BE2C (cell line): ENCODE measurements around the gene HNRNPUL1.

Experiments used
- DNase-seq: peaks from one replicate; pipeline ENCODE4 v3.0.0-alpha.2; 2020
- H3K27me3 ChIP-seq: fragments of 250-450 bp; sonication (Bioruptor Pico); 2 replicates; pipeline ENCODE4 v1.5.1; 2020; ENCODE audit warnings: mild to moderate bottlenecking
- H3K36me3 ChIP-seq: fragments of 250-450 bp; sonication (Bioruptor Pico); 2 replicates; pipeline ENCODE4 v1.5.1; 2020; ENCODE audit warnings: mild to moderate bottlenecking
- H3K4me1 ChIP-seq: fragments of 250-450 bp; sonication (Bioruptor Pico); 2 replicates; pipeline ENCODE4 v1.5.1; 2020
- H3K4me3 ChIP-seq: 2 replicates; pipeline ENCODE4 v1.5.1; 2011; ENCODE audit warnings: low read depth, low read length
- H3K9me3 ChIP-seq: fragments of 250-450 bp; sonication (Bioruptor Pico); 2 replicates; pipeline ENCODE4 v1.5.1; 2020
- CTCF ChIP-seq: IDR thresholded peaks from 2 replicates; pipeline ENCODE4 v1.5.1; 2012; ENCODE audit warnings: mild to moderate bottlenecking, low read depth, low read length

Gene HNRNPUL1

GRCh38 chr19:41239961-41240574 lies 24.1 kb upstream of the HNRNPUL1 start:
- no peak overlapping the region for H3K4me3 ChIP-seq
- peaks cover 7% of the 10 kb centered on the region; the same call in 1 of the 2 replicates for H3K27me3 ChIP-seq
- no peaks in the 10 kb centered on the region for H3K36me3 ChIP-seq
- H3K9me3 ChIP-seq = no peaks in the 10 kb centered on the region
- H3K4me1 ChIP-seq = no peaks in the 10 kb centered on the region
- DNase-seq = no peak
- TF ChIP-seq CTCF = no peak

GRCh38 chr19:41241859-41242258 lies 22.3 kb upstream of the HNRNPUL1 start:
- peaks cover 7% of the 10 kb centered on the region; the same call in 1 of the 2 replicates for H3K27me3 ChIP-seq
- no peaks in the 10 kb centered on the region for H3K9me3 ChIP-seq
- no peak for TF ChIP-seq CTCF
- DNase-seq = no peak
- H3K4me1 ChIP-seq = no peaks in the 10 kb centered on the region
- no peak overlapping the region for H3K4me3 ChIP-seq
- no peaks in the 10 kb centered on the region for H3K36me3 ChIP-seq

- no peaks in the 10 kb centered on the region for H3K9me3 ChIP-seq
- TF ChIP-seq CTCF = no peak
- peaks cover 7% of the 10 kb centered on the region; the same call in 1 of the 2 replicates for H3K27me3 ChIP-seq
- no peak for DNase-seq
- no peaks in the 10 kb centered on the region for H3K4me1 ChIP-seq
- no peak overlapping the region for H3K4me3 ChIP-seq
- H3K36me3 ChIP-seq = no peaks in the 10 kb centered on the region
These were observed 20.1 kb upstream of the HNRNPUL1 start for GRCh38 chr19:41244117-41244516.

GRCh38 chr19:41245843-41246242 lies 18.3 kb upstream of the HNRNPUL1 start:
- H3K9me3 ChIP-seq = no peaks in the 10 kb centered on the region
- no peak overlapping the region for H3K4me3 ChIP-seq
- TF ChIP-seq CTCF = no peak
- no peak for DNase-seq
- no peaks in the 10 kb centered on the region for H3K4me1 ChIP-seq
- no peaks in the 10 kb centered on the region for H3K36me3 ChIP-seq
- peaks cover 7% of the 10 kb centered on the region; the same call in 1 of the 2 replicates for H3K27me3 ChIP-seq

GRCh38 chr19:41248895-41249294 lies 15.3 kb upstream of the HNRNPUL1 start:
- no peak for DNase-seq
- Histone ChIP-seq H3K36me3 (no peaks in the 10 kb centered on the region), H3K27me3 (no peaks in the 10 kb centered on the region; the same call in 1 of the 2 replicates), H3K4me1 (no peaks in the 10 kb centered on the region), H3K4me3 (no peak overlapping the region), H3K9me3 (no peaks in the 10 kb centered on the region)
- no peak for TF ChIP-seq CTCF

GRCh38 chr19:41249707-41250423 lies 14.3 kb upstream of the HNRNPUL1 start:
- DNase-seq = no peak
- Histone ChIP-seq H3K9me3 (no peaks in the 10 kb centered on the region), H3K36me3 (no peaks in the 10 kb centered on the region), H3K27me3 (no peaks in the 10 kb centered on the region; the same call in 1 of the 2 replicates), H3K4me3 (no peak overlapping the region), H3K4me1 (no peaks in the 10 kb centered on the region)
- no peak for TF ChIP-seq CTCF
